Activated CD8-positive, alpha-beta memory T cell treated with anti-CD3 and anti-CD28 coated beads, Interleukin-2, amount 50 U/mL, for 1 hour (primary cell): ENCODE data around the gene ARHGEF26.
A peak's percentile ranks its signal among the peaks of the same experiment; 100 is the strongest.
"Not testable (repeated sequence)": the region's sequence is repeated elsewhere in the genome, so short reads cannot be mapped to it uniquely, and the experiment has no call there.

Source experiments
- DNase-seq: peaks from one replicate; pipeline ENCODE4 v3.0.0-alpha.2; 2020; ENCODE audit errors: extremely low read depth

The ARHGEF26 gene, protein sequence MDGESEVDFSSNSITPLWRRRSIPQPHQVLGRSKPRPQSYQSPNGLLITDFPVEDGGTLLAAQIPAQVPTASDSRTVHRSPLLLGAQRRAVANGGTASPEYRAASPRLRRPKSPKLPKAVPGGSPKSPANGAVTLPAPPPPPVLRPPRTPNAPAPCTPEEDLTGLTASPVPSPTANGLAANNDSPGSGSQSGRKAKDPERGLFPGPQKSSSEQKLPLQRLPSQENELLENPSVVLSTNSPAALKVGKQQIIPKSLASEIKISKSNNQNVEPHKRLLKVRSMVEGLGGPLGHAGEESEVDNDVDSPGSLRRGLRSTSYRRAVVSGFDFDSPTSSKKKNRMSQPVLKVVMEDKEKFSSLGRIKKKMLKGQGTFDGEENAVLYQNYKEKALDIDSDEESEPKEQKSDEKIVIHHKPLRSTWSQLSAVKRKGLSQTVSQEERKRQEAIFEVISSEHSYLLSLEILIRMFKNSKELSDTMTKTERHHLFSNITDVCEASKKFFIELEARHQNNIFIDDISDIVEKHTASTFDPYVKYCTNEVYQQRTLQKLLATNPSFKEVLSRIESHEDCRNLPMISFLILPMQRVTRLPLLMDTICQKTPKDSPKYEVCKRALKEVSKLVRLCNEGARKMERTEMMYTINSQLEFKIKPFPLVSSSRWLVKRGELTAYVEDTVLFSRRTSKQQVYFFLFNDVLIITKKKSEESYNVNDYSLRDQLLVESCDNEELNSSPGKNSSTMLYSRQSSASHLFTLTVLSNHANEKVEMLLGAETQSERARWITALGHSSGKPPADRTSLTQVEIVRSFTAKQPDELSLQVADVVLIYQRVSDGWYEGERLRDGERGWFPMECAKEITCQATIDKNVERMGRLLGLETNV

GRCh38 chr3:154120961-154121700 is at the start of gene ARHGEF26:
Gene ARHGEF26, plus strand, starts transcription at chr3:154121390. Its CDS starts 603 bp downstream, at chr3:154121993.
- peak; percentile 12 for DNase-seq

DNA sequence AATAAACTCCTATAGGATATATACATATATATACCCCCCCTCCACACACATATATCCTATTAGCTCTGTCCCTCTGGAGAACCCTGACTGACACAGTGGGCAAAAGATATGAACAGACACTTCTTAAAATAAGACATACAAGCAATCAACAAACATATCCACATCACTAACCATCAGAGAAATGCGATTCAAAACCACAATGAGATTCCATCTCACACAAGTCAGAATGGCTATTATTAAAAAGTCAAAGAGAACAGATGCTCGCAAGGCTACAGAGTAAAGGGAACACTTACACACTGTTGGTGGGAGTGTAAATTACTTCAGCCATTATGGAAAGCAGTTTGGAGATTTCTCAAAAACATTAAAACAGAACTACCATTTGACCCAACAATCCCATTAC is 46.2 kb upstream of the ARHGEF26 start:
- DNase-seq, result no peak

DNA sequence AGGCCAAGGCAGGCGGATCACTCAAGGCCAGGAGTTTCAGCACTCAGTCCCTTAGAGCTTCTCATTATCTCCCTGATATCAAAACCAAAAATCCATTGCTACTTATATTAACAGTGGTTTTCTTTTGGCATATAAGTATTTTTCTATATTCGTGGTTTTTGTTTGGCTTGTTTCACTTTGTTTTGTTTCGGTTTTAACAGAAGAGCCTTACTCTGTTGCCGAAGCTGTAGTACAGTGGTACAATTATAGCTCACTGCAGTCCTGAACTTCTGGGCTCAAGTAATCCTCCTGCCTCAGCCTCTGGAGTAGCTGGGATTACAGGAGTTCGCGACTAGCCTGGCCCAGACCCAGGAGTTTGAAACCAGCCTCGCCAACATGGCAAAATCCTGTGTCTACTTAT is 42.5 kb upstream of the ARHGEF26 start:
- DNase-seq, result no peak

- no peak for DNase-seq
Observed at GRCh38 chr3:154081305-154081704, 39.9 kb upstream of the ARHGEF26 start.

DNA sequence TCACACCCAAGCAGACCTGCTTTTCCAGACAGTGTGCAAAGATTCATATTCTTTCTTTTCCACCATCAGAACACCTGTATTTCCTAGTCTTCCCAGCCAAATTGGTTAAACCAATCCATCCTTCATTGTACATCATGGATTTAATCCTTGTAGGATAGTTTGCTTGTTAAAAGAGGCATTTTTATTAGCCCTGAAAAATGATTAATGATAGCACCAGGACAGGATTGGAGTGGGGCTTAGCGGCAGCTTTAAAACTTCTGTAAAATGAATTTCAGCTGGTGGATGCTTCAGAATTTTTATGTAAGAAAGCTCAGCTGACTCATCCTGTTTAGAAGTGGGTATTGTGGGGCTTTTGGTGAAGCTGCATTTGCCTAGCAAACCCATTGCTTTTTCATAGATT is 36.1 kb upstream of the ARHGEF26 start:
- DNase-seq, result no peak

DNA sequence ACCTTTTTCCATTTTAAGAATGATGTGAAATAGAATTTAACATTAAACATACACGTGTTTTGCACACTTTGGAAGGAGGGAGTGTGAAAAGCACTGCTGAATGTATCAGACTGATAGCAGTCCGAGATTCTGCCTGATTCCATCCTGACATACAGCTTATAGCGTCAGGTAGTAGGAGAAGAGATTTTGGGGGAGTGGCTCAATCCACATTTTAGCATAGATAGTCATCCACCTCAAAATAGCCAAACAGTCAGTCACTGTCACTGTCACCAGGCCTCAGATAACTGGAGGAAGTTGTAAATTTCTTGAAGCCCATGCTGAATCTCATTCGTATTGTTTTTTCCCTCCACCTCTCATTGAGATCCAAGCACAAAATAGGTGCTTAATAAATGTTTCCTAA is 35.4 kb upstream of the ARHGEF26 start:
- DNase-seq, result no peak

DNA sequence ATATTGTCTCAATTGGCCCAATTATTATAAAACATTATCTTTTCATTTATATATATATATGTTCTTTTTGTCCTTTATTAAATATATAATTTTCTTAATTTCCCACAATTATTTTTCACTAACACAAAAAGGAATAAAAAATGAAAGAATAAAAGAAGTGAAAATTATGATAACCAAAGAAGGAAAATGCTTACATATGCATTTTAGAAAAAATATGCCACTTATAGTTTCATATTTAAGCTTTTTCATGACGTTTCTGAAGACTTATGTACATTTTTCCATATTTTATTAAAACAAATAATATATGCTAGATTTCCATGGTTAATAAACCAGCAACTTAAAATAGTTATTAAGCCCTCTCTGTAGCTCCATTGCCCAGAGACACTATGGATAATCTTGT is 34.9 kb upstream of the ARHGEF26 start:
- DNase-seq, result no peak

DNA sequence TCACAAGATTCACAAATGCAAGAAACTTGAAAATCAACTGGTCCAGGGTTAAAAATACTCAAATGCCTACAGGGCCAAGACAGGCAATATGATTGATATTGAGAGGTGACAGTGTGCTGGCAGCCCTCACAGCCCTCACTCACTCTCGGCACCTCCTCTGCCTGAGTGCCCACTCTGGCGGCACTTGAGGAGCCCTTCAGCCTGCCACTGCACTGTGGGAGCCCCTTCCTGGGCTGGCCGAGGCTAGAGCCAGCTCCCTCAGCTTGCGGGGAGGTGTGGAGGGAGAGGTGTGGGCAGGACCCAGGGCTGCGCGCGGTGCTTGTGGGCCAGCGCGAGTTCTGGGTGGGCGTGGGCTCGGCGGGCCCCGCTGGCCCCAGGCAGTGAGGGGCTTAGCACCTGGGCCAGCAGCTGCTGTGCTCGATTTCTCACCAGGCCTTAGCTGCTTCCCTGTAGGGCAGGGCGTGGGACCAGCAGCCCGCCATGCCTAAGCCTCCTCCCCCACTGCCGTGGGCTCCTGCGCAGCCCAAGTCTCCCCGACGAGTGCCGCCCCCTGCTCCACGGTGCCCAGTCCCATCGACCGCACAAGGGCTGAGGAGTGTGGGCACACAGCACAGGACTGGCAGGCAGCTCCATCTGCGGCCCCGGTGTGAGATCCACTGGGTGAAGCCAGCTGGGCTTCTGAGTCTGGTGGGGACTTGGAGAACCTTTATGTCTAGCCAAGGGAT is 33.3 kb upstream of the ARHGEF26 start:
- DNase-seq, result not testable (repeated sequence)

DNA sequence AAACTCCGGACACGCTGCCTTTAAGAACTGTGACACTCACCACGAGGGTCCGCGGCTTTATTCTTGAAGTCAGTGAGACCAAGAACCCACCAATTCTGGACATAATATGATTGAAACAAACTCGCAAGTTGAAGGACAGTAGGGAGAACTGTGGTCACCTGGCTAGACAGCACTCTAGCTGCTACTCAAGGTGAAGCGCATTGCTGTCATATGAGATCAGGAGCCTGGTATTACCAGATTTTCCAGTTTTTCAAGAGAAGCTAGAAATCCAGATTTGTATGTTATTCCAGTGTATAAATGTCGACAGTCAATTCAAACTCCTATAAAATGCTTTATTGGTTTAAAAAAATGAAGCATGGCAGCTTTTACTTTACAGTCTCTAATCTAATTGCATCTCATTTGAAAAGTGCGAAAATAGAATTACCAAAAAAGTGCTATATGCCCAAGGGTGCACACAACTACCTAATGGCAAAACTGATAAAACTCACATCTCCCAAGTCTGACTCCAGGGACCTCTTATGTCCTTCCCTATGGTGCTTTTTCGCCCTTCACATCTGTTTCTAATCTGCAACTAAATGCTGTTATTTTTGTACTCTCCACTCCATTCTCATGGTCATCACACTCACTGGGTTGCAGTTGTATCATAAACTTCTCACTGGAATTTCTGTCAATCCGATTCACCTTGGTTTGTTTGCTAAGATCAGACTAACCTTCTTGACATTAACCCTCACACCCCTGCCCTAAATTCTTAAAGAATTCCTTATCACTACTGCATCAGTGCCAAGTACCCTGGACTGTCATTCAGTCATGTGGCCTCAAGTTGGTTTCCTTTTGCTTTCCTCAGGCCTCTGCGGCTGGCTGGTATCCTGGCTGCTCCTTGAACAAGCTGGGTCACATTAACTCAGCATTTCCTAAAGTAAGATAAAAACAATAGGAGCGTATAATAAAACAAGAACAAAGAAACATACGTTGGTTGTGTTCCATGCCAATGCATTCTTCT is 31.5 kb upstream of the ARHGEF26 start:
- DNase-seq, result no peak

- no peak for DNase-seq
Observed at GRCh38 chr3:154094051-154094450, 27.1 kb upstream of the ARHGEF26 start.

DNA sequence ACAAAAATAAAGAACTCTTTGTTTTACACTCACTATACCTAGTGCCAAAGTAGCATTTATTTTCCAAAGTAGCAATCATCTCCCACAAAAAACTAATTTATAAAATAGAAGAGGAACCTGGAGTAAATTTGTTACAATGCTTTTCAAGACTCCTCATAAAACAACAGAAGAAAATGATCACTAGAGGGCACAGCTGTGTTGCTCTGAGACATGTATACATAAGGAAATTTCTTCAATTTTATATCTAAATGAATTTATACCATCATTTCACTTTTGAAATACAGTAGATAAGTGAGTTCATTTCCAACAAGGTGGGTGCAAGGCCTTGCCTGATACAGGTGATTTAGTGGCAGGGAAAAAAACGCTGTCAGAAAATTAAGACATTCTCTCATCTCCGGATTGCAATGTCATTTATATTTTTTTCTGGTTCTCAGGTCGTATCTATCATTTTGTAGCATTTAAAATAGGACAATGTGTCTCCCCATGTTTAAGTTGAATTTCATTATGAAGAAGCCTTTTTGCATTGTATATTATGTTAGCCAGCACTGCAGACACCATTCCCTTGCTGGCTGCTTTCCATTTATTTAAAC is 25.3 kb upstream of the ARHGEF26 start:
- DNase-seq, result no peak

GRCh38 chr3:154098376-154098775 is 22.8 kb upstream of the ARHGEF26 start:
- DNase-seq, result no peak

GRCh38 chr3:154100556-154100955 is 20.6 kb upstream of the ARHGEF26 start:
- DNase-seq, result no peak

- no peak for DNase-seq
Observed at GRCh38 chr3:154101250-154101649, 19.9 kb upstream of the ARHGEF26 start.

DNA sequence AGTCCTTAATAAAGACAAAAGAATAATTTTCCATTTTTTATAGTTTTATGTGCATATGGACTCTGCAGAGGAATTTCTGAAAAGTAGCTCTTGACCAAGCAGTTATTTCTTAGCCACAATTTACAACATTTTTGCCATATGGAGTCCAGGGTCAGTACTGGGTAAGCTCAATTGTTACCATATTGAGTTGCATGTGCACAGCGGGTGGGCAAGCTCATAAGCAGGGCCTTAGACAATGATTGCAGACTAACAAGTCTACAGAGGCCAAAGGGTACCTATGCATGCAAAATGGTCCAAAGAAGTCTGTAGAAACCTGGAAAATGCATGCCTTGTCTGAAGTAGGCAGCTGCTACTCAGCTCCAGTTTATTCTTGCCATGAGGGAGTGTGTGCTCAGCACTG is 19.0 kb upstream of the ARHGEF26 start:
- DNase-seq, result no peak

- DNase-seq, result no peak
Observed at GRCh38 chr3:154105218-154105975, 15.8 kb upstream of the ARHGEF26 start.

DNA sequence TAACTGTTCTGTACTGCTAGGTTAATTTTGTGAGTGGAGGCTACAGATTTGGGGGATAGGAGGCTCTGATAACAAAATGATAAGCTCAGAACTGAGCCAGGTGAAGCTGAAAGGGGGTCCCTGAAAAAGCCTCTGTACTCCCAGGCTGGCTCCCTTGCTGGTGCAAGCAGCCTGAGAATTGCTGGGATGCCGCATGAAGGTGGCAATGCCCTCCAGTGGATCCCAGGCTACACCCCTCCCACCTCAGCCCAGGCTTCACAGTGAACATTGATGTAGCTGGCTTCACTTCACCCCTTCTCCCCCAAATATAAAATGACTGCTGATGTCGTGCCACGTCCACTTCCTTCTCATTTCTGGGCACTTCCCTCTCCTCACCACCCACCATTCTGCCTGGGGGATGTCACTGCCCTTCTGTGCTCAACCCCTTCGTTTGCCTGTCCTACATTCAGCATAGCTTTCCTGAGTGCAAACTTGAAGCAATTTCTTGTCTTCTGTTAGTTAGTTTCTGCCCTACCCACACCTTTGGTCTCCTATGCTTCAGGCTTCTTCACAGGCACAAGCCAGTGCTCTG is 9.7 kb upstream of the ARHGEF26 start:
- DNase-seq, result no peak

GRCh38 chr3:154112146-154112852 is 8.9 kb upstream of the ARHGEF26 start:
- DNase-seq, result no peak
